Measurements from ENCODE around the gene MBD5. TPM values are rescaled to one million over a fixed set of nuclear protein-coding genes. Genes with fewer than 3 reads are reported as not detected.

The MBD5 gene
- total and polyA plus RNA-seq, 4 donors = 2.0 to 15.9 (median 9.5) TPM

GRCh38 chr2:148103946-148104345 is 83.1 kb downstream of the MBD5 start:
- no peaks in the 10 kb centered on the region for H3K27me3 ChIP-seq (ENCODE audit: control insufficient read depth in 4 of 4, insufficient read depth in 4 of 4, low read length in 3 of 4)
- H3K4me3 ChIP-seq (ENCODE audit: low read depth in 1 of 3, low read length in 3 of 3) = no peak overlapping the region
- DNase-seq (ENCODE audit: low spot score) = no peak
- H3K9me3 ChIP-seq (ENCODE audit: control insufficient read depth in 4 of 4, low read length in 3 of 4) = no peaks in the 10 kb centered on the region
- TF ChIP-seq FOXA2 (IDR thresholded peaks at IDR 0.05) (no peak), EGR1 (IDR thresholded peaks at IDR 0.05; ENCODE audit: low read depth in 2 of 2) (no peak), JUND (IDR thresholded peaks at IDR 0.05) (no peak), RXRA (IDR thresholded peaks at IDR 0.05) (no peak), TAF1 (conservative IDR thresholded peaks at IDR 0.05) (no peak), HNF4A (conservative IDR thresholded peaks at IDR 0.05) (no peak), GABPA (IDR thresholded peaks at IDR 0.05 in 1 of 2, conservative IDR thresholded peaks at IDR 0.05 in 1 of 2) (no peak), NR2F2 (IDR thresholded peaks at IDR 0.05) (no peak), HNF4G (IDR thresholded peaks at IDR 0.05) (no peak)
- TF ChIP-seq, protein P1, sequence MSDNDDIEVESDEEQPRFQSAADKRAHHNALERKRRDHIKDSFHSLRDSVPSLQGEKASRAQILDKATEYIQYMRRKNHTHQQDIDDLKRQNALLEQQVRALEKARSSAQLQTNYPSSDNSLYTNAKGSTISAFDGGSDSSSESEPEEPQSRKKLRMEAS (IDR thresholded peaks at IDR 0.05) = no peak
- TF ChIP-seq, protein P2, sequence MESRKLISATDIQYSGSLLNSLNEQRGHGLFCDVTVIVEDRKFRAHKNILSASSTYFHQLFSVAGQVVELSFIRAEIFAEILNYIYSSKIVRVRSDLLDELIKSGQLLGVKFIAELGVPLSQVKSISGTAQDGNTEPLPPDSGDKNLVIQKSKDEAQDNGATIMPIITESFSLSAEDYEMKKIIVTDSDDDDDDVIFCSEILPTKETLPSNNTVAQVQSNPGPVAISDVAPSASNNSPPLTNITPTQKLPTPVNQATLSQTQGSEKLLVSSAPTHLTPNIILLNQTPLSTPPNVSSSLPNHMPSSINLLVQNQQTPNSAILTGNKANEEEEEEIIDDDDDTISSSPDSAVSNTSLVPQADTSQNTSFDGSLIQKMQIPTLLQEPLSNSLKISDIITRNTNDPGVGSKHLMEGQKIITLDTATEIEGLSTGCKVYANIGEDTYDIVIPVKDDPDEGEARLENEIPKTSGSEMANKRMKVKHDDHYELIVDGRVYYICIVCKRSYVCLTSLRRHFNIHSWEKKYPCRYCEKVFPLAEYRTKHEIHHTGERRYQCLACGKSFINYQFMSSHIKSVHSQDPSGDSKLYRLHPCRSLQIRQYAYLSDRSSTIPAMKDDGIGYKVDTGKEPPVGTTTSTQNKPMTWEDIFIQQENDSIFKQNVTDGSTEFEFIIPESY (IDR thresholded peaks at IDR 0.05) = no peak
- H3K9ac ChIP-seq (ENCODE audit: low read depth in 1 of 2, low read length in 2 of 2) = no peak overlapping the region
- no peak overlapping the region for H3K27ac ChIP-seq (ENCODE audit: low read depth in 1 of 2, low read length in 2 of 2)
- no peaks in the 10 kb centered on the region for H3K36me3 ChIP-seq (ENCODE audit: control insufficient read depth in 4 of 4, insufficient read depth in 3 of 4, low read depth in 1 of 4, low read length in 3 of 4)
- H3K4me1 ChIP-seq (ENCODE audit: control insufficient read depth in 4 of 4, insufficient read depth in 4 of 4, low read length in 3 of 4) = no peaks in the 10 kb centered on the region

DNA sequence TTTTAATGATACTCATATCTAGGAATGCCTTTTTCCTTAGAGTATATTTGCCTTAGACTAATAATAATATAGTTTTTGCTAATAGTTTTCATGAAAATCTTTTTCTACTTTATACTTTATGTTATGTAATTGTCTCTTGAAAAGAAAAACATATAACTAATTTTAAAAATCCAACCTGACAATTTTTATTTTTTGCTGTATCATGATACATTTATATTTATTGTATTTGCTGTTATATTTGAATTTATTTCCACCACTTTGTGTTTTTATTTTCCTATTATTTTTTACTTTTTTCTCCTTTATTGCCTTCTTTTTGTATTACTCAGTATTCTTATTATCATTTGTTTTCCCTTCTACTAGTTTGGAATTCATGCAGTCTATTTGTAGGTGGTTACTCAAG is 85.4 kb downstream of the MBD5 start:
- no peak for DNase-seq (ENCODE audit: low spot score)
- no peak for TF ChIP-seq SP1 (IDR thresholded peaks at IDR 0.05)
- TF ChIP-seq EGR1 (IDR thresholded peaks at IDR 0.05; ENCODE audit: low read depth in 2 of 2) = no peak
- no peak for TF ChIP-seq GABPA (IDR thresholded peaks at IDR 0.05 in 1 of 2, conservative IDR thresholded peaks at IDR 0.05 in 1 of 2)
- no peak for TF ChIP-seq HNF4G (IDR thresholded peaks at IDR 0.05)
- TF ChIP-seq, protein P3, sequence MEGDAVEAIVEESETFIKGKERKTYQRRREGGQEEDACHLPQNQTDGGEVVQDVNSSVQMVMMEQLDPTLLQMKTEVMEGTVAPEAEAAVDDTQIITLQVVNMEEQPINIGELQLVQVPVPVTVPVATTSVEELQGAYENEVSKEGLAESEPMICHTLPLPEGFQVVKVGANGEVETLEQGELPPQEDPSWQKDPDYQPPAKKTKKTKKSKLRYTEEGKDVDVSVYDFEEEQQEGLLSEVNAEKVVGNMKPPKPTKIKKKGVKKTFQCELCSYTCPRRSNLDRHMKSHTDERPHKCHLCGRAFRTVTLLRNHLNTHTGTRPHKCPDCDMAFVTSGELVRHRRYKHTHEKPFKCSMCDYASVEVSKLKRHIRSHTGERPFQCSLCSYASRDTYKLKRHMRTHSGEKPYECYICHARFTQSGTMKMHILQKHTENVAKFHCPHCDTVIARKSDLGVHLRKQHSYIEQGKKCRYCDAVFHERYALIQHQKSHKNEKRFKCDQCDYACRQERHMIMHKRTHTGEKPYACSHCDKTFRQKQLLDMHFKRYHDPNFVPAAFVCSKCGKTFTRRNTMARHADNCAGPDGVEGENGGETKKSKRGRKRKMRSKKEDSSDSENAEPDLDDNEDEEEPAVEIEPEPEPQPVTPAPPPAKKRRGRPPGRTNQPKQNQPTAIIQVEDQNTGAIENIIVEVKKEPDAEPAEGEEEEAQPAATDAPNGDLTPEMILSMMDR (IDR thresholded peaks at IDR 0.05; ENCODE audit: low read depth, low read length, missing input control) = no peak
- TF ChIP-seq, protein P4, sequence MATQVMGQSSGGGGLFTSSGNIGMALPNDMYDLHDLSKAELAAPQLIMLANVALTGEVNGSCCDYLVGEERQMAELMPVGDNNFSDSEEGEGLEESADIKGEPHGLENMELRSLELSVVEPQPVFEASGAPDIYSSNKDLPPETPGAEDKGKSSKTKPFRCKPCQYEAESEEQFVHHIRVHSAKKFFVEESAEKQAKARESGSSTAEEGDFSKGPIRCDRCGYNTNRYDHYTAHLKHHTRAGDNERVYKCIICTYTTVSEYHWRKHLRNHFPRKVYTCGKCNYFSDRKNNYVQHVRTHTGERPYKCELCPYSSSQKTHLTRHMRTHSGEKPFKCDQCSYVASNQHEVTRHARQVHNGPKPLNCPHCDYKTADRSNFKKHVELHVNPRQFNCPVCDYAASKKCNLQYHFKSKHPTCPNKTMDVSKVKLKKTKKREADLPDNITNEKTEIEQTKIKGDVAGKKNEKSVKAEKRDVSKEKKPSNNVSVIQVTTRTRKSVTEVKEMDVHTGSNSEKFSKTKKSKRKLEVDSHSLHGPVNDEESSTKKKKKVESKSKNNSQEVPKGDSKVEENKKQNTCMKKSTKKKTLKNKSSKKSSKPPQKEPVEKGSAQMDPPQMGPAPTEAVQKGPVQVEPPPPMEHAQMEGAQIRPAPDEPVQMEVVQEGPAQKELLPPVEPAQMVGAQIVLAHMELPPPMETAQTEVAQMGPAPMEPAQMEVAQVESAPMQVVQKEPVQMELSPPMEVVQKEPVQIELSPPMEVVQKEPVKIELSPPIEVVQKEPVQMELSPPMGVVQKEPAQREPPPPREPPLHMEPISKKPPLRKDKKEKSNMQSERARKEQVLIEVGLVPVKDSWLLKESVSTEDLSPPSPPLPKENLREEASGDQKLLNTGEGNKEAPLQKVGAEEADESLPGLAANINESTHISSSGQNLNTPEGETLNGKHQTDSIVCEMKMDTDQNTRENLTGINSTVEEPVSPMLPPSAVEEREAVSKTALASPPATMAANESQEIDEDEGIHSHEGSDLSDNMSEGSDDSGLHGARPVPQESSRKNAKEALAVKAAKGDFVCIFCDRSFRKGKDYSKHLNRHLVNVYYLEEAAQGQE (IDR thresholded peaks at IDR 0.05) = no peak
- no peak for TF ChIP-seq FOXA2 (IDR thresholded peaks at IDR 0.05)
- no peak for TF ChIP-seq FOXA1 (IDR thresholded peaks at IDR 0.05)
- no peak for TF ChIP-seq YY1 (IDR thresholded peaks at IDR 0.05)
- TF ChIP-seq, protein P2 (IDR thresholded peaks at IDR 0.05) = no peak
- TF ChIP-seq, protein P1 (IDR thresholded peaks at IDR 0.05) = no peak
- TF ChIP-seq HNF4A (conservative IDR thresholded peaks at IDR 0.05) = no peak
- TF ChIP-seq JUND (IDR thresholded peaks at IDR 0.05) = no peak
- no peak for TF ChIP-seq NR2F2 (IDR thresholded peaks at IDR 0.05)
- no peak for TF ChIP-seq RAD21 (IDR thresholded peaks at IDR 0.05)
- TF ChIP-seq, protein P5, sequence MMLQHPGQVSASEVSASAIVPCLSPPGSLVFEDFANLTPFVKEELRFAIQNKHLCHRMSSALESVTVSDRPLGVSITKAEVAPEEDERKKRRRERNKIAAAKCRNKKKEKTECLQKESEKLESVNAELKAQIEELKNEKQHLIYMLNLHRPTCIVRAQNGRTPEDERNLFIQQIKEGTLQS (IDR thresholded peaks at IDR 0.05) = no peak
- no peak for TF ChIP-seq RXRA (IDR thresholded peaks at IDR 0.05)
- Histone ChIP-seq H3K4me3 (ENCODE audit: low read depth in 1 of 3, low read length in 3 of 3) (no peak overlapping the region), H3K27ac (ENCODE audit: low read depth in 1 of 2, low read length in 2 of 2) (no peak overlapping the region), H3K27me3 (ENCODE audit: control insufficient read depth in 4 of 4, insufficient read depth in 4 of 4, low read length in 3 of 4) (no peaks in the 10 kb centered on the region), H3K9me3 (ENCODE audit: control insufficient read depth in 4 of 4, low read length in 3 of 4) (no peaks in the 10 kb centered on the region), H3K9ac (ENCODE audit: low read depth in 1 of 2, low read length in 2 of 2) (no peak overlapping the region), H3K36me3 (ENCODE audit: control insufficient read depth in 4 of 4, insufficient read depth in 3 of 4, low read depth in 1 of 4, low read length in 3 of 4) (no peaks in the 10 kb centered on the region), H3K4me1 (ENCODE audit: control insufficient read depth in 4 of 4, insufficient read depth in 4 of 4, low read length in 3 of 4) (no peaks in the 10 kb centered on the region)

Data from liver (tissue), 9 donors.